PC-3 (cell line): ENCODE data around the gene SPATS2. TPM values are rescaled to one million over a fixed set of nuclear protein-coding genes. Genes with fewer than 3 reads are reported as not detected.

Experiments
- ATAC-seq: fragments of 200-7000 bp; cut with Tn5 transposase; 2 replicates; pipeline ENCODE4 v1.9.1; 2020; ENCODE audit warnings: mild to moderate bottlenecking, moderate library complexity
- BruUV-seq: library from RNA; stranded (reverse); fragments of 400-500 nt; replicated peaks from 2 replicates; lab custom pipeline; 2021; lab: Mats Ljungman, UMichigan
- CTCF ChIA-PET: fragments of 300-600 bp; sonication (Branson Sonifier 250); formaldehyde crosslinking; loops from one replicate; lab custom pipeline; 2022; ENCODE audit warnings: antibody characterized with exemption; lab: Charles Lee
- POLR2A ChIA-PET: fragments of 300-600 bp; sonication (Branson Sonifier 250); formaldehyde crosslinking; loops from one replicate; lab custom pipeline; 2022; ENCODE audit warnings: antibody characterized with exemption; ENCODE audit not compliant: unreplicated experiment; lab: Charles Lee
- DNase-seq: peaks from one replicate; pipeline ENCODE4 v3.0.0-alpha.2; 2015
- H2AFZ ChIP-seq: fragments of 300-600 bp; sonication (generic); 2 replicates; pipeline ENCODE4 v1.6.0; 2016; ENCODE audit warnings: antibody characterized with exemption, low read length
- H3F3A ChIP-seq: fragments of 300-600 bp; sonication (generic); one replicate; pipeline ENCODE4 v1.6.0; 2017; ENCODE audit warnings: antibody characterized with exemption, low read length, control low read depth, mild to moderate bottlenecking; ENCODE audit not compliant: unreplicated experiment
- H3K27ac ChIP-seq: fragments of 300-600 bp; sonication (generic); 2 replicates; pipeline ENCODE4 v1.5.1; 2016; ENCODE audit warnings: mild to moderate bottlenecking, low read length
- H3K27me3 ChIP-seq: fragments of 300-600 bp; sonication (generic); 2 replicates; pipeline ENCODE4 v1.6.1; 2016; ENCODE audit warnings: low read length, mixed read lengths
- H3K36me3 ChIP-seq: fragments of 300-600 bp; sonication (generic); 2 replicates; pipeline ENCODE4 v1.6.1; 2016; ENCODE audit warnings: low read depth, mixed run types, low read length, mixed read lengths
- H3K4me1 ChIP-seq: fragments of 300-600 bp; sonication (generic); 2 replicates; pipeline ENCODE4 v1.5.1; 2016; ENCODE audit warnings: low read length; ENCODE audit not compliant: insufficient read depth
- H3K4me2 ChIP-seq: fragments of 300-600 bp; sonication (generic); 2 replicates; pipeline ENCODE4 v1.6.0; 2016; ENCODE audit warnings: low read length
- H3K4me3 ChIP-seq: fragments of 300-600 bp; sonication (generic); 2 replicates; pipeline ENCODE4 v1.5.1; 2016; ENCODE audit warnings: mild to moderate bottlenecking, low read length, mixed read lengths
- H3K79me2 ChIP-seq: fragments of 300-600 bp; sonication (generic); 2 replicates; pipeline ENCODE4 v1.6.1; 2017; ENCODE audit warnings: low read length, mixed read lengths
- H3K9ac ChIP-seq: fragments of 300-600 bp; sonication (generic); 2 replicates; pipeline ENCODE4 v1.6.0; 2016; ENCODE audit warnings: mild to moderate bottlenecking, low read length
- H3K9me2 ChIP-seq: fragments of 300-600 bp; sonication (generic); replicated peaks from 2 replicates; pipeline ENCODE4 v1.6.1; 2016; ENCODE audit warnings: mixed run types, low read length, mixed read lengths
- H3K9me3 ChIP-seq: fragments of 300-600 bp; sonication (generic); 2 replicates; pipeline ENCODE4 v1.6.1; 2016; ENCODE audit warnings: low read length, mixed read lengths
- H4K20me1 ChIP-seq: fragments of 300-600 bp; sonication (generic); 2 replicates; pipeline ENCODE4 v1.6.1; 2016; ENCODE audit warnings: low read length, mixed read lengths
- CTCF ChIP-seq: fragments of 300-600 bp; sonication (generic); conservative IDR thresholded peaks from 2 replicates; pipeline ENCODE4 v1.5.1; 2017; ENCODE audit warnings: antibody characterized with exemption, low read depth, mild to moderate bottlenecking, low read length
- EZH2 ChIP-seq: fragments of 300-600 bp; sonication (generic); IDR thresholded peaks from one replicate; pipeline ENCODE4 v1.6.1; 2017; ENCODE audit warnings: antibody characterized with exemption, mild to moderate bottlenecking, low read length; ENCODE audit not compliant: unreplicated experiment
- EZH2phosphoT487 ChIP-seq: fragments of 300-600 bp; sonication (generic); IDR thresholded peaks from 2 replicates; pipeline ENCODE4 v1.6.1; 2018; ENCODE audit warnings: mild to moderate bottlenecking, antibody characterized with exemption, low read length, borderline replicate concordance
- intact Hi-C: fragments of 100-400 bp; cut with micrococcal nuclease; formaldehyde crosslinking; loops from 2 replicates; pipeline ENCODE4 v1.9.0; 2023
- total RNA-seq: library from RNA; depleted of rRNA; stranded (reverse); fragments of >200 nt; gene quantifications from 2 replicates; pipeline ENCODE4 v1.2.3, GENCODE V29; 2014; rRNA removed

Gene SPATS2
- total RNA-seq, 1 experiment from 2014 or later, result 27.0 TPM

GRCh38 chr12:49567611-49568441 lies 200.6 kb downstream of the SPATS2 start, which contains the start of gene MCRS1:
Gene MCRS1 (minus strand): TSS chr12:49568142. CDS start chr12:49566731, 1,411 bp downstream.
- BruUV-seq, result TSS peak; percentile 86
- Histone ChIP-seq H4K20me1 (0 out of 2 replicates have a peak, but pooled peaks cover 6% of the 10 kb centered on the region), H3K4me2 (peak within 1 kb of the TSS; percentile 98), H3K27me3 (no peaks in the 10 kb centered on the region), H3K79me2 (peaks cover 65% of the 10 kb centered on the region), H3K4me3 (peak within 1 kb of the TSS; percentile 92), H3K4me1 (peaks cover 13% of the 10 kb centered on the region; the same call in 1 of the 2 replicates), H3F3A (no peaks in the 10 kb centered on the region), H3K27ac (peak within 1 kb of the TSS; percentile 62), H3K9ac (peak within 1 kb of the TSS; percentile 95), H2AFZ (peak within 1 kb of the TSS; percentile 95), H3K9me3 (no peaks in the 10 kb centered on the region), H3K9me2 (no peaks in the 10 kb centered on the region), H3K36me3 (peaks cover 15% of the 10 kb centered on the region; the same call in 1 of the 2 replicates)
- ChIA-PET CTCF (interaction anchor here (1.0 to 1.3 kb wide), 2 partner anchors 12 to 13 kb away, joined by 3 to 6 read pairs; no protein-coding TSS in a partner anchor), POLR2A (interaction anchor here (0.6 kb wide), 1 partner anchor 220 kb away, joined by 3 read pairs; no protein-coding TSS in a partner anchor)
- ATAC-seq (peak; percentile 82), DNase-seq (peak; percentile 91)
- intact Hi-C loops, result no loop called here
- no peak for TF ChIP-seq EZH2phosphoT487
- TF ChIP-seq CTCF, result no peak
- no peak for TF ChIP-seq EZH2

- ChIA-PET CTCF (interaction anchor here (1.0 kb wide), 1 partner anchor 12 kb away, joined by 3 read pairs; no protein-coding TSS in a partner anchor), POLR2A (no interaction called here)
- peaks cover 65% of the 10 kb centered on the region for H3K79me2 ChIP-seq
- no peaks in the 10 kb centered on the region for H3K9me3 ChIP-seq
- H3K9ac ChIP-seq, result peak overlapping the region; percentile 95
- H3K27ac ChIP-seq, result peak overlapping the region; percentile 62
- peak overlapping the region; percentile 95 for H2AFZ ChIP-seq
- peak overlapping the region; percentile 92 for H3K4me3 ChIP-seq
- TSS peak; percentile 66 for BruUV-seq
- H3K9me2 ChIP-seq, result no peaks in the 10 kb centered on the region
- DNase-seq (peak; percentile 29), ATAC-seq (peak; percentile 62)
- no peaks in the 10 kb centered on the region for H3F3A ChIP-seq
- 0 out of 2 replicates have a peak, but pooled peaks cover 6% of the 10 kb centered on the region for H4K20me1 ChIP-seq
- H3K4me2 ChIP-seq, result peak overlapping the region; percentile 98
- no peak for TF ChIP-seq EZH2
- no peak for TF ChIP-seq CTCF
- TF ChIP-seq EZH2phosphoT487, result no peak
- intact Hi-C loops, result no loop called here
- H3K36me3 ChIP-seq, result peaks cover 14% of the 10 kb centered on the region; the same call in 1 of the 2 replicates
- H3K27me3 ChIP-seq, result no peaks in the 10 kb centered on the region
- peaks cover 13% of the 10 kb centered on the region; the same call in 1 of the 2 replicates for H3K4me1 ChIP-seq
Observed at GRCh38 chr12:49568442-49569162, 201.3 kb downstream of the SPATS2 start.

Other genes starting within 250 kb of the SPATS2 start
- gene TUBA1B, start 236.1 kb upstream of the SPATS2 start, total RNA-seq, result 4,374 and 4,720 TPM in 2 replicates
- 46.1 and 46.9 TPM in 2 replicates for gene TUBA1A, start 178.4 kb upstream of the SPATS2 start, total RNA-seq
- gene TUBA1C, start 102.4 kb upstream of the SPATS2 start, total RNA-seq, result 1,285 and 1,376 TPM in 2 replicates
- gene PRPH, start 72.3 kb upstream of the SPATS2 start, total RNA-seq, result 0.15 TPM in 1 of 2 replicates, not detected in the other
- gene TROAP, start 44.2 kb upstream of the SPATS2 start, total RNA-seq, result 99.2 and 103 TPM in 2 replicates
- 5.3 and 6.9 TPM in 2 replicates for gene C1QL4, start 30.3 kb upstream of the SPATS2 start, total RNA-seq
- gene DNAJC22, start 20.6 kb upstream of the SPATS2 start, total RNA-seq, result 12.9 and 16.8 TPM in 2 replicates
- 0.07 and 0.12 TPM in 2 replicates for gene KCNH3, start 171.6 kb downstream of the SPATS2 start, total RNA-seq
- 86.8 and 95.8 TPM in 2 replicates for gene MCRS1, start 200.7 kb downstream of the SPATS2 start, total RNA-seq
- gene FAM186B, start 238.2 kb downstream of the SPATS2 start, total RNA-seq, result 0.80 and 1.1 TPM in 2 replicates